ENCODE results near the gene CEP78.

The CEP78 gene

DNA sequence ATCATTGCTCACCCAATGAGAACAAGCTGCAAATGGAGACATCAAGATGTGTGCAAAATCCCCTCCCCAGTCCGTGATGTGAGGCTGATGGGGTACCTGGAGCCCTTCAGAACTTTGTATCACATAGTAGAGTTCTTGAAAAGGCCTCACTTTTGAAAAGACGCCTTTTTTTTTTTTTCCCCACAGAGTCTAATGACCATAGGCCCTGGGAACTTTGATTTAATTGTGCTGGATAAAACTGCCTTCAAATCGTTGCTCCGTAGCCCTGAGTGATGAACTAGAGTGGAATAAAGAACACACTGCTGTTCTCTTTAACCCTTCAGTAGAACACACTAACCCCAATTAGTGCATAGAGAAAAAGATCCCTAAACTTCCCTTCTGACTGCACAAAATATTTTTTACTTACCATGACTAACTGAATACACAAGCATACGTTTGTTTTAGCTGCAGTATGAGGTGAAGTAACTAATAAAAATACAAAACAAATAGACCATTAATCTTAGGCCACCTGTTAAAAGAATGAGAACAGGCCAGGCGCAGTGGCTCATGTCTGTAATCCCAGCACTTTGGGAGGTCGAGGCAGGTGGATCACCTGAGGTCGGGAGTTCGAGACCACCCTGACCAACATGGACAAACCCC lies 76.1 kb downstream of the CEP78 start:
- H3K36me3 ChIP-seq, result peaks cover 92% of the 10 kb centered on the region

DNA sequence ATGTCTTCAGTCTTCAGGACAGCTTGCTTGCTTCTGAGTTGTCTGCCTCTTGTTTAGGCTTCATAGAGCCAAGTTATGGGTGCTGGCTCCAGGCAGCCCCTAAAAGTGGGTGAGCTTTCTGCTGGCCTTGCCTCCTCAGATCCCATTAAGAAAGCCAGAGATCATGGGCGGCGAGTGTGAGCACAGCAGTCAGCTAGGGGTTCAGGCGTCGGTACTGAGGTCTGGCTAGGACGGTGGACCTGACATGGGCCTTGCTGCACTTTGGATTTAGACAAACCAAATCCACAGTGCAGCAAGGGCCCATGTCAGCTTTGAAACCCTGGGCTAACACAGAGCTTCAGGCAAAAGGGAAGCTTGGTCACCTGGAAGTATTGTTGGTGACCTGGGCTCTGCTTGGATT lies 78.7 kb downstream of the CEP78 start:
- H3K4me3 ChIP-seq (ENCODE audit: low read depth, low read length), result no peak overlapping the region
- H3K9me3 ChIP-seq, result no peaks in the 10 kb centered on the region
- TF ChIP-seq, protein P1, sequence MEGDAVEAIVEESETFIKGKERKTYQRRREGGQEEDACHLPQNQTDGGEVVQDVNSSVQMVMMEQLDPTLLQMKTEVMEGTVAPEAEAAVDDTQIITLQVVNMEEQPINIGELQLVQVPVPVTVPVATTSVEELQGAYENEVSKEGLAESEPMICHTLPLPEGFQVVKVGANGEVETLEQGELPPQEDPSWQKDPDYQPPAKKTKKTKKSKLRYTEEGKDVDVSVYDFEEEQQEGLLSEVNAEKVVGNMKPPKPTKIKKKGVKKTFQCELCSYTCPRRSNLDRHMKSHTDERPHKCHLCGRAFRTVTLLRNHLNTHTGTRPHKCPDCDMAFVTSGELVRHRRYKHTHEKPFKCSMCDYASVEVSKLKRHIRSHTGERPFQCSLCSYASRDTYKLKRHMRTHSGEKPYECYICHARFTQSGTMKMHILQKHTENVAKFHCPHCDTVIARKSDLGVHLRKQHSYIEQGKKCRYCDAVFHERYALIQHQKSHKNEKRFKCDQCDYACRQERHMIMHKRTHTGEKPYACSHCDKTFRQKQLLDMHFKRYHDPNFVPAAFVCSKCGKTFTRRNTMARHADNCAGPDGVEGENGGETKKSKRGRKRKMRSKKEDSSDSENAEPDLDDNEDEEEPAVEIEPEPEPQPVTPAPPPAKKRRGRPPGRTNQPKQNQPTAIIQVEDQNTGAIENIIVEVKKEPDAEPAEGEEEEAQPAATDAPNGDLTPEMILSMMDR (IDR thresholded peaks at IDR 0.05; ENCODE audit: low read depth, low read length), result no peak
- no peak for DNase-seq
- no peaks in the 10 kb centered on the region for H3K4me1 ChIP-seq
- peaks cover 92% of the 10 kb centered on the region for H3K36me3 ChIP-seq
- no peaks in the 10 kb centered on the region for H3K27me3 ChIP-seq

More for the DNA sequence above, 76.1 kb downstream of the CEP78 start:
- no peak for DNase-seq
- Histone ChIP-seq H3K9me3 (no peaks in the 10 kb centered on the region), H3K4me1 (no peaks in the 10 kb centered on the region), H3K4me3 (ENCODE audit: low read depth, low read length) (no peak overlapping the region), H3K27me3 (no peaks in the 10 kb centered on the region)
- TF ChIP-seq, protein P1 (IDR thresholded peaks at IDR 0.05; ENCODE audit: low read depth, low read length), result no peak

DNA sequence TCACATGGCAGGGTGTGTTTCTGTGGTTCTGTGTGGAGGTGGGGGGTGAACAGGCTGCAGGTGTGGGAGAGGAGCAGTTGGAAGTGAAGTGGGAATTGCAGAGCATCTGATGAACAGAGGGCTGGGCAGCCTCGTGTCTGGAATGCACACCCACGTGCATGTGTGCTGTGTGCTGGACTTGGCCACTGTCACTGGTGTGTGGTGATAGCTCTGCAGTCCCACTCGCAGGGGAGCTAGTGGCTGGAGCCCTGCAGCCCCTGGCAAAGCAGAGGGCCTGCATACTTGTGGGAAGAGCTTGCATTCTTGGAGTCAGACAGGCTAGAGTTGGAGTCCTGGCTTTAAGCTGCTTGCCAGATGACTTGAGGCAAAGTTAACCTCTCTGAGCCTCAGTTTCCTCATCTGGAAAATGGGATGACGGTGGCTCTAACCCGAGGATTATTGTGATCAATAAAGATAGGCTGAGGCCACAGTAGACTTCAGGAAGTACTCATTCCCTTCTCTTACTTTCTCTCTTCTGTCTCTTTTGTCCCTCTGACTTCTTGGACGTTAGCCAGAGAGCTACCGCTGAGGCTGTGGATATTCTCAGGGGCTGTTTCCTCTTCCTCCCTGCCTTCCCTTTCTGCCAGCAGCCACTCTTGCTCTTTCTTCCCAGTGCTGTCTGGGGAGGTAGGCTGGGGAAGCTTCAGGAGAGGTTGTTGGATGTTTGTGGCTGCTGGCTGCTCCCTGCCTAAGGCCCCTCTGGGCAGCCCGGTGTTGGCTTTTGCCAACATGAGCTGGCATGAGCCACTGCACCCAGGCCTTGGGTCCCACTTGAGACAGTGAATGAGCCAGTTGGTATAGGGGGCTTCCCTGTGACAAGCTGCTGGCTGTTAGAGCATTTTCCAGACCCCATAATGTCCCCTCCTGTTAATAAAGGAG lies 79.3 kb downstream of the CEP78 start:
- peaks cover 91% of the 10 kb centered on the region for H3K36me3 ChIP-seq
- no peaks in the 10 kb centered on the region for H3K9me3 ChIP-seq
- no peak for DNase-seq
- no peaks in the 10 kb centered on the region for H3K4me1 ChIP-seq
- TF ChIP-seq, protein P1 (IDR thresholded peaks at IDR 0.05; ENCODE audit: low read depth, low read length), result no peak
- no peaks in the 10 kb centered on the region for H3K27me3 ChIP-seq
- H3K4me3 ChIP-seq (ENCODE audit: low read depth, low read length), result no peak overlapping the region

DNA sequence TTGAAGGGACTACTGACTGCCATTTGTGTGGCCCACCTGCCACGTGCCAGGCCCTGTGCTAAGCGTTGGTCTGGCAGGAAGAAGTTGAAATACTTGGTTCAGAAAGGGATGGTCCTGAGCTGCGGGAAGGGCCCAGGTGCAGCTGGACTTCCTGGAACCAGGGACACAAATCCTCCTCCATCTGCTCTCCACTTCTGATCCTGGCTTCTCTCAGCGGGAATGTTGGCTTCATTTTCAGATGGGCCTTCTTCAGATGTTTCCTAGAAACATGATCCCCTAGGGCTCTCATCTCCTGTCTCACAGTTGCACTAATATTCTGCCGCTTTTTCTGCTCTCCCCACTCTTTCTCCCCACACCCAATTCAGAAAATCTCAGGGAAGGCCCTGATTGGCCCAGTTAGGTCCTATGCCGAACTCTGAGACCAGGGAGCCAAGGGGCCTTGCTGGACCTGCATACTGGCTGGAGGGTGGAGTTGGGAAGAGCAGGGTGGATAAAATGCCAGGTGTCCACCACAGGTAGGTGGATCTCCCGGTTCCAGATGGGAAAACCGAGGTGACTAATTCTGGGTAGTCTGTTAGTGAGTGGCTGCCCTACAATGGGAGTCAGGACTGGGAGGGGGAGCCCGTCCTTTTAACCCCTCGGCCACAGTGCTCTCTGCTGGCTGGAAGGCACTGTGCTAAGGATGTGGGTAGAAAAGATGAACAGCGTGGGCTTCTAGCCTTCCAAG lies 80.5 kb downstream of the CEP78 start:
- no peaks in the 10 kb centered on the region for H3K9me3 ChIP-seq
- DNase-seq, result no peak
- TF ChIP-seq, protein P1 (IDR thresholded peaks at IDR 0.05; ENCODE audit: low read depth, low read length), result no peak
- H3K27me3 ChIP-seq, result no peaks in the 10 kb centered on the region
- peaks cover 88% of the 10 kb centered on the region for H3K36me3 ChIP-seq
- H3K4me3 ChIP-seq (ENCODE audit: low read depth, low read length), result no peak overlapping the region
- H3K4me1 ChIP-seq, result no peaks in the 10 kb centered on the region

DNA sequence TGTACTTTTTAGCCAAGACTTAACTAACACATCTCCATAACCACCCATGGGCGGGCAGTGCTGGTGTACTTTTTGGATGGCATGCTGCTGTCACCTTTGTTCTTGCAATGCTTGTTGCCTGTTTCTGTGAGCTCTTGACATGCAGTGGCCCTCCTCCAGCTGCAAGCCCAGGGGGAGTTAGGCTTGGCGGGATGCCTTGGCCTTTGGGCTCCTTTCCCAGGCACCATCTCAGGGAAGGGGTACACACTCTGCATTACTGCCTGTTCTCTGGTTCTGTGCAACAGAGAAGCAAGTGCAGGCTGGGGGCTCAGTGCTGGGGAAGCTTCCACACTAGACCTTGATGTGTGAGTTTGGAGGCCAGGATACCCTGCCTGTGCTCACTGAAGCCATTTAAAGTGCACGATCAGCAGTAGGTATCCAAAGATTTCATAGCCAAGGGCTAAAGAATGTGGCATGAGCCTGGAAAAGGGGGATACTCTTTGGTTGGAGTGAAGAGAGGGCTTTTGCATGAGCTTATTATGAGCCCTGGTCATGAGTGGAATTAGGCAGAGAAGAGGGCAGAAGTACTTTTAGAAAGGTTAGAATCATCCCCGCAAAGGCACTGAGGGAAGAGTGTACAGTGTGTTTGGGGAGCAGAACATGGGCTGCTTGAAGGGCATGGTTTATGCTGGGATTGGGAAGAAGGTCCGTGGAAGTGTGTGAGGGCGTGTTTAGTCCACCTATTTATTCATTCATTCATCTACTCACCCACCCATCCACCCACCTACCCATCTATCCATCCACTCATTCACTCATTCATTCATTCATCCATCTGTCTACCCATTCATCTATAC lies 83.5 kb downstream of the CEP78 start:
- Histone ChIP-seq H3K36me3 (peaks cover 75% of the 10 kb centered on the region), H3K27me3 (no peaks in the 10 kb centered on the region), H3K9me3 (no peaks in the 10 kb centered on the region), H3K4me3 (ENCODE audit: low read depth, low read length) (no peak overlapping the region), H3K4me1 (peaks cover 10% of the 10 kb centered on the region)
- no peak for DNase-seq
- TF ChIP-seq, protein P1 (IDR thresholded peaks at IDR 0.05; ENCODE audit: low read depth, low read length), result no peak
